Measurements from ENCODE around the gene PARD3B.

The PARD3B gene

GRCh38 chr2:204738721-204739120, 193.4 kb downstream of the PARD3B start:
- DNase-seq (ENCODE audit: extremely low spot score, insufficient read length, low read depth) (no peak), FAIRE-seq (no peak)

- FAIRE-seq (no peak), DNase-seq (ENCODE audit: extremely low spot score, insufficient read length, low read depth) (no peak)
These were observed 198.2 kb downstream of the PARD3B start for GRCh38 chr2:204743393-204743960.

- DNase-seq (ENCODE audit: extremely low spot score, insufficient read length, low read depth) (no peak), FAIRE-seq (no peak)
These were observed 199.2 kb downstream of the PARD3B start for GRCh38 chr2:204744506-204744905.

GRCh38 chr2:204748286-204748685, 203.0 kb downstream of the PARD3B start:
- no peak for DNase-seq (ENCODE audit: extremely low spot score, insufficient read length, low read depth)

GRCh38 chr2:204749319-204749718, 204.0 kb downstream of the PARD3B start:
- DNase-seq (ENCODE audit: extremely low spot score, insufficient read length, low read depth) (no peak), FAIRE-seq (no peak)

More at GRCh38 chr2:204748286-204748685, 203.0 kb downstream of the PARD3B start:
- FAIRE-seq = no peak

GRCh38 chr2:204750389-204750788, 205.1 kb downstream of the PARD3B start:
- FAIRE-seq (no peak), DNase-seq (ENCODE audit: extremely low spot score, insufficient read length, low read depth) (no peak)

- no peak for FAIRE-seq
- DNase-seq (ENCODE audit: extremely low spot score, insufficient read length, low read depth) = no peak
These were observed 206.2 kb downstream of the PARD3B start for GRCh38 chr2:204751472-204751871.

GRCh38 chr2:204753841-204754240, 208.6 kb downstream of the PARD3B start:
- DNase-seq (ENCODE audit: extremely low spot score, insufficient read length, low read depth) (no peak), FAIRE-seq (no peak)

GRCh38 chr2:204754898-204755297, 209.6 kb downstream of the PARD3B start:
- FAIRE-seq (no peak), DNase-seq (ENCODE audit: extremely low spot score, insufficient read length, low read depth) (no peak)

GRCh38 chr2:204763974-204764703, 218.9 kb downstream of the PARD3B start:
- no peak for DNase-seq (ENCODE audit: extremely low spot score, insufficient read length, low read depth)
- no peak for FAIRE-seq

- DNase-seq (ENCODE audit: extremely low spot score, insufficient read length, low read depth) = no peak
- FAIRE-seq = no peak
These were observed 225.5 kb downstream of the PARD3B start for GRCh38 chr2:204770735-204771134.

- no peak for FAIRE-seq
- DNase-seq (ENCODE audit: extremely low spot score, insufficient read length, low read depth) = no peak
These were observed 226.4 kb downstream of the PARD3B start for GRCh38 chr2:204771721-204772120.

- FAIRE-seq = no peak
- DNase-seq (ENCODE audit: extremely low spot score, insufficient read length, low read depth) = no peak
These were observed 227.3 kb downstream of the PARD3B start for GRCh38 chr2:204772546-204772945.

- no peak for DNase-seq (ENCODE audit: extremely low spot score, insufficient read length, low read depth)
- no peak for FAIRE-seq
These were observed 230.5 kb downstream of the PARD3B start for GRCh38 chr2:204775766-204776165.

- DNase-seq (ENCODE audit: extremely low spot score, insufficient read length, low read depth) (no peak), FAIRE-seq (no peak)
These were observed 231.7 kb downstream of the PARD3B start for GRCh38 chr2:204776781-204777559.

GRCh38 chr2:204779771-204780170, 234.5 kb downstream of the PARD3B start:
- FAIRE-seq (no peak), DNase-seq (ENCODE audit: extremely low spot score, insufficient read length, low read depth) (no peak)

- no peak for DNase-seq (ENCODE audit: extremely low spot score, insufficient read length, low read depth)
- no peak for FAIRE-seq
These were observed 236.7 kb downstream of the PARD3B start for GRCh38 chr2:204781941-204782340.

GRCh38 chr2:204790076-204790475, 244.8 kb downstream of the PARD3B start:
- no peak for FAIRE-seq
- DNase-seq (ENCODE audit: extremely low spot score, insufficient read length, low read depth) = no peak

GRCh38 chr2:204791230-204791629, 246.0 kb downstream of the PARD3B start:
- no peak for DNase-seq (ENCODE audit: extremely low spot score, insufficient read length, low read depth)
- FAIRE-seq = no peak

GRCh38 chr2:204794624-204795023, 249.3 kb downstream of the PARD3B start:
- DNase-seq (ENCODE audit: extremely low spot score, insufficient read length, low read depth) (no peak), FAIRE-seq (no peak)

- no peak for FAIRE-seq
- no peak for DNase-seq (ENCODE audit: extremely low spot score, insufficient read length, low read depth)
These were observed 249.9 kb downstream of the PARD3B start for GRCh38 chr2:204795156-204795555.

Measured in GM18507 (cell line).